ENCODE measurements around the gene FERD3L. TPM values are rescaled to one million over a fixed set of nuclear protein-coding genes. Genes with fewer than 3 reads are reported as not detected.

Gene FERD3L
- total RNA-seq, 2 experiments from 2014 or later, result not detected

- H3K27ac Mint-ChIP-seq, result no peak overlapping the region
- H3K36me3 Mint-ChIP-seq (ENCODE audit: low read depth), result no peaks in the 10 kb centered on the region
- CTCF ChIA-PET, result interaction anchor here (0.8 kb wide), 1 partner anchor 349 kb away, joined by 3 read pairs; no protein-coding TSS in a partner anchor
Observed at GRCh38 chr7:19119870-19120486, 25.2 kb downstream of the FERD3L start.

GRCh38 chr7:19119372-19119771 is 25.8 kb downstream of the FERD3L start:
- CTCF ChIA-PET, result no interaction called here
- Mint-ChIP-seq H3K27me3 (peaks cover 46% of the 10 kb centered on the region), H3K27ac (no peak overlapping the region), H3K4me3 (no peak overlapping the region), H3K9me3 (no peaks in the 10 kb centered on the region), H3K36me3 (ENCODE audit: low read depth) (no peaks in the 10 kb centered on the region), H3K4me1 (ENCODE audit: low read depth) (peaks cover 2% of the 10 kb centered on the region)
- DNase-seq (no peak), ATAC-seq (no peak)
- intact Hi-C loops (cut with micrococcal nuclease), result loop anchor here (10.0 kb wide), 1 partner anchor 1675 kb away; no protein-coding TSS in a partner anchor
- POLR2A ChIA-PET, result no interaction called here
- TF ChIP-seq CTCF (IDR thresholded peaks at IDR 0.05), result no peak

More at GRCh38 chr7:19119870-19120486, 25.2 kb downstream of the FERD3L start:
- ATAC-seq, result no peak
- no peaks in the 10 kb centered on the region for H3K9me3 Mint-ChIP-seq
- peaks cover 43% of the 10 kb centered on the region for H3K27me3 Mint-ChIP-seq
- H3K4me1 Mint-ChIP-seq (ENCODE audit: low read depth), result peaks cover 2% of the 10 kb centered on the region
- TF ChIP-seq CTCF (IDR thresholded peaks at IDR 0.05), result no peak
- intact Hi-C loops (cut with micrococcal nuclease), result loop anchor here (10.0 kb wide), 1 partner anchor 1675 kb away; no protein-coding TSS in a partner anchor
- H3K4me3 Mint-ChIP-seq, result no peak overlapping the region
- POLR2A ChIA-PET, result no interaction called here
- no peak for DNase-seq

- POLR2A ChIA-PET, result no interaction called here
- intact Hi-C loops (cut with micrococcal nuclease), result loop anchor here (10.0 kb wide), 1 partner anchor 1676 kb away; no protein-coding TSS in a partner anchor
- DNase-seq (no peak), ATAC-seq (no peak)
- Mint-ChIP-seq H3K4me3 (no peak overlapping the region), H3K9me3 (no peaks in the 10 kb centered on the region), H3K27me3 (peaks cover 51% of the 10 kb centered on the region), H3K36me3 (ENCODE audit: low read depth) (no peaks in the 10 kb centered on the region), H3K27ac (no peak overlapping the region), H3K4me1 (ENCODE audit: low read depth) (peaks cover 2% of the 10 kb centered on the region)
- TF ChIP-seq CTCF (IDR thresholded peaks at IDR 0.05), result no peak
- CTCF ChIA-PET, result no interaction called here
Observed at GRCh38 chr7:19118636-19119371, 26.4 kb downstream of the FERD3L start.

- Mint-ChIP-seq H3K27ac (no peak overlapping the region), H3K36me3 (ENCODE audit: low read depth) (no peaks in the 10 kb centered on the region), H3K4me1 (ENCODE audit: low read depth) (peaks cover 2% of the 10 kb centered on the region), H3K9me3 (no peaks in the 10 kb centered on the region), H3K4me3 (no peak overlapping the region), H3K27me3 (peaks cover 53% of the 10 kb centered on the region)
- POLR2A ChIA-PET, result no interaction called here
- CTCF ChIA-PET, result no interaction called here
- TF ChIP-seq CTCF (IDR thresholded peaks at IDR 0.05), result no peak
- DNase-seq, result no peak
- intact Hi-C loops (cut with micrococcal nuclease), result loop anchor here (10.0 kb wide), 1 partner anchor 1677 kb away; no protein-coding TSS in a partner anchor
- ATAC-seq, result no peak
Observed at GRCh38 chr7:19117870-19118608, 27.2 kb downstream of the FERD3L start.
